HG03135 (cell line): ENCODE measurements around the gene DIPK1B.
"Not testable (repeated sequence)": the region's sequence is repeated elsewhere in the genome, so short reads cannot be mapped to it uniquely, and the experiment has no call there.

ENCODE experiments used
- ATAC-seq: cut with Tn5 transposase; IDR thresholded peaks from one replicate; pipeline ENCODE4 v1.9.1; 2021; ENCODE audit warnings: mild to moderate bottlenecking, moderate library complexity; ENCODE audit not compliant: unreplicated experiment

The DIPK1B gene

DNA sequence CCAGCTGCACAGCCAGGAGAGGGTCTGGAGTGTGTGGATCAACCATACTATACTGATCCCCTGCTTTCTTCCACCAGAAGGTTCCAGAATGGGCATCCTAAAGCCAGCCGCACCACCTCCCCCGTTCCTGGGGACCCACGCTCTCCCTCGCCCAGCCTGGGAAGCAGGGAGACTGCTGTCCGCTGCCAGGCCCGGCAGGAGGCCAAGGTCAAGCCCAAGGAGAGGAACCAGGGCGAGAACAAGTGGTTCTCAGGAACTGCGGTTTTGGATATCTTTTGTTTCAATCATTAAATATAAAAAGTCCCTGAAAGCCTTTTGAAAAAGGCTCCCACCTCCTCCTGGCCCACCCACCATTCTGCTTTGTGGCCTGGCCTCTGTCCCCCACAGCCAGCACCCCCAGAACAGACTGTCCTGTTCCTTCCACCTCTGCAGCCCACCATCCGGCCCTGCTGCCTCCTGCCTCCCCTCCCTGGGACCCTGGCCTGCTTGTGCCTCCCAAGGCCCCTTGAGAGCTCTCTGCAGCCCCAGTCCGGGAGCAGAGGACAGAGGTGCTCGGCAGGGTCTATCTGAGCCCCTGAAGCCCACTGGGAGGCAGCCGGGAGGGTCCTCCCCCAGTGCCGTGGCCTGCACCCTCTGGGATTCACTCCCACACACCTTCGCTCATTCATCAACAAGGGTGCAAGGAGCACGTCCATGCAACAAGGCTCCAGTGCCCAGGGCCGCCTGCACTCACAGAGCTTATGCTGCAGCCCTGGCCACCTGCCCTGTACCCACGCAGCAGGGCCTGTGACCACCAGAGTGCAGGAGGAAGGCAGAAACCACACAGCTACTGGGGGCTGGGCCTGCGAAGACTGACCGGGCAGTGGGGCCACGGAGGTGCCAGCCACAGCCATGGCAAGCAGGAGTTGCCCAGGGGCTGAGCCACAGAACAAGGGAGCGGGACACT, 36.6 kb downstream of the DIPK1B start:
- no peak for ATAC-seq

- ATAC-seq: no peak
Observed at GRCh38 chr9:136750526-136750925, 38.2 kb downstream of the DIPK1B start.

- ATAC-seq: no peak
Observed at GRCh38 chr9:136751244-136751643, 38.9 kb downstream of the DIPK1B start.

DNA sequence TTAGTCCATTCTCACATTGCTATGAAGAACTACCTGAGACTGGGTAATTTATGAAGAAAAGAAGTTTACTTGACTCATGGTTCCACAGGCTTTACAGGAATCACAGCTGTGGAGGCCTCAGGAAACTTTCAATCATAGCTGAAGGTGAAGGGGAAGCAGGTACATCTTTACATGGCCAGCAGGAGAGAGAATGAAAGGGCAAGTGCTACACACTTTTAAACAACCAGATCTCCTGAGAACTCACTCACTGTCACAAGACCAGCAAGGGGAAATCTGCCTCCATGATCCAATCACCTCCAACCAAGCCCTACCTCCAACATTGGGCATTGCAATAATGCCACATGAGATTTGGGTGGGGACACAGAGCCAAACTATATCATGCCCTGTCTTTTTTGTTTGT, 39.4 kb downstream of the DIPK1B start:
- no peak for ATAC-seq

DNA sequence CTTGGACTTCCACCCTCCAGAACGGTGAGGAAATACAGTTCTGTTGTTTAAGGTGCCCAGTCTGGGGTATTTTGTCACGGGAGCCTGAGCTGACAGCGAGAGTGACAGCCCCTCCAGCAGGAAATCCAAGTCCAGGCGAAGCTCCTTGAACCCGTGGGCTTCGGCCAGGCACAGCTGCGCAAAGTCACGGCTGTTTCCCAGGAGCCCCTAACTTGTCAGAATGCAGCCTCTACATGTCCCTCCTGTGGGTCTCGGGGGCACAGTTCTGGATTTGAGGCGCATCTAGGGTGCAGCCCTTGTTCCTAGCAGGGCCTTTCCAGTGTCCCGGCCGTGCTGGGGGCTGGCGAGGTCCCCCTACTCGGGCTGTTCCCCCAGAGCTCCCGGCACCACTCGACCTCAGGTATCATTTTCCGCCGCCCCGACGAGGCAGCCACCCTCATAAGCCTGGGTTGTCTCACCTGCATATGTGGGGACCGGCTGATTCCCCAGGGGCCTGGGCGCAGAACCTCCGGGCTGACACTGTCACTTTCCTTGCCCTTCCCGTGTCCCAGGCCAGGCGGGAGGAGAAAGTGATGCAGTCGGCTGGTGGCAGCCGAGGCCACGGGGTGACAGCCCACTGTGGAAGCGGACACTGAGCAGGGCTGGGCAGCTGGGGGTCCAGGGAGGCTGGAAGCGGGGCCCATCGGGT, 41.1 kb downstream of the DIPK1B start:
- ATAC-seq: no peak

GRCh38 chr9:136754059-136754572, 41.7 kb downstream of the DIPK1B start:
- ATAC-seq: no peak

DNA sequence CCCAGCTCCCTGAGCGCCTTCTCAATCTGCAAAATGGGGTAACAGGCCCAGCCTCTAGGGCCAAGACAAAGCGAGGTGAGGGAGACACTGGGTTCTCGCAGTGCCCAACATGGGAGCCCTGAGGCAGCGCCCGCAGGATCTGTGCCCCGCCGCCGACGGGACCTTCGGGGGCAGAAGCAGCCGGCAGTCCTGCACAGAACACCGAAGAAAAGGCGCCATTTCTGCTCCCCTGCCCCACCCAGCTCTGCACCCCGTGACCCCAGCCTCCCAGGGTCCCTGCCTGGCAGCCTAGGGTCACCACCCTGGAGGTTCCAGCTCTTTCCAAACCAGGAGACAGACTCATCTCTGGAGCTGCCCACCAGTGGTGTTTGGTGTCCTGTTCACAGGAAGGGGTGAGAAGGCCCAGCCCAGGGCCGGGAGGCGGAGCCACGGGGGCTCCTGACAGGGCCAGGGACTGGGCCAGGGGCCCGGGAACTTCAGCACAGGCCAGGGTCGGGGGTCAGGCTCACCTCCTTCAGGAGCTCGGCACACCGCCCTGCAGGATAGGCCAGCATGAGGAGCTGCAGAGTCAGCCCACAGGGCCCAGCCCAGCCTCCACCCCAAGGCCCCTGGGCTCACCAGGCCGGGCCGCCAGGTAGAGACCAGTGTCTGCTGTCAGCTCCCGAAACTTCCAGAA, 42.4 kb downstream of the DIPK1B start:
- ATAC-seq: no peak

DNA sequence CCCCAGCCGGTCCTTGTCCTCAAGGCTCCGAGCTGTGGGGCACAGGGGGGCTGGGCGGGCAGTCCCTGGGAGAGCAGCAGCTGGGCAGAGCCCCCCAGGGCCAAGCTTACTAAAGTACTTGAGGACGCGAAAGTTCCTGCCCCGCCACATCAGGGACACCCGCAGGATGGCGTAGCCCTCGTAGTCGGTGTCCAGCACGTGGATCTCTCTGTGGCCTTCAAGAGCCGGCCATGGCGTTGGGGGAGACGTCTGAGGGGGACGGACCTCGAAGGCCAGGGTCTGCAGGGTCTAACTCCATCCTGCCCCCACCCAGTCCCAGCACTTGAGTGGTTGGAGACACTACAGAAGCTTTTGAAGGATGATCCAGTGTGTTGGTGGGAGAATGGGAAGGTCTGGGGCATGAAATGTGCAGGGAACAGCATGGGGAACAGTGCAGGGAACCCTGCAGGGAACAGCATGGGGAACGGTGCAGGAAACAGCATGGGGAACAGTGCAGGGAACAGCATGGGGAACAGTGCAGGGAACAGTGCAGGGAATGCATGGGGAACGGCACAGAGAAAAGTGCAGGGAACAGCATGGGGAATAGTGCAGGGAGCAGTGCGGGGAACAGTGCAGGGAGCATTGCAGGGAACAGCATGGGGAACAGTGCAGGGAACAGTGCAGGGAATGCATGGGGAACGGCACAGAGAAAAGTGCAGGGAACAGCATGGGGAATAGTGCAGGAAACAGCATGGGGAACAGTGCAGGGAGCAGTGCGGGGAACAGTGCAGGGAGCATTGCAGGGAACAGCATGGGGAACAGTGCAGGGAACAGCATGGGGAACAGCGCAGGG, 43.1 kb downstream of the DIPK1B start:
- ATAC-seq: not testable (repeated sequence)

DNA sequence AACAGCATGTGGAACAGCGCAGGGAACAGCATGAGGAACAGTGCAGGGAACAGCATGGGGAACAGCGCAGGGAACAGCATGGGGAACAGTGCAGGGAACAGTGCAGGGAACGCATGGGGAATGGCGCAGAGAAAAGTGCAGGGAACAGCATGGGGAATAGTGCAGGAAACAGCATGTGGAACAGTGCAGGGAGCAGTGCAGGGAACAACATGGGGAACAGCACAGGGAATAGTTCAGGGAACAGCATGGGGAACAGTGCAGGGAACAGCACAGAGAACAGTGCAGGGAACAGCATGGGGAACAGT, 43.7 kb downstream of the DIPK1B start:
- no peak for ATAC-seq

- ATAC-seq: no peak
Observed at GRCh38 chr9:136756836-136757235, 44.5 kb downstream of the DIPK1B start.

GRCh38 chr9:136757328-136757727, 45.0 kb downstream of the DIPK1B start:
- no peak for ATAC-seq

DNA sequence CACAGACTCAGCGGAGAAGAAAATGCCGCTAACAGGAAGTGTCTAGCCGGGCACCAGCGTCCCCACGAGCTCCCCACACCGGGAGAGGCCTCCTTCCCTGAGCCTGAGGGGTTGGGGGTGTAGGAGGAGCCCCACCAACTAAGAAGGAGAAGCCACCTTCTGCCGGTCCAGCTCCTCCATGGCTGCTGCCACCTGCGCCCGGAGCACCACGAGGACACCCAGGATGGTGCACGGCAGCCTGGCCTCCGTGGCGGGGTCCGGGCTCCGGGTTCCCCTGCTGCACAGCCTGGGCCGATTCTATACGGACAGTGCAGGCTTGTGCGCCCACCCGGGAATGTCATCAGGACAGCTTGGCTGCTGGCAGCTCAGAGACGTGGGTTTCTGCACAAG, 45.4 kb downstream of the DIPK1B start:
- ATAC-seq: no peak

- no peak for ATAC-seq
Observed at GRCh38 chr9:136759001-136759400, 46.6 kb downstream of the DIPK1B start.

DNA sequence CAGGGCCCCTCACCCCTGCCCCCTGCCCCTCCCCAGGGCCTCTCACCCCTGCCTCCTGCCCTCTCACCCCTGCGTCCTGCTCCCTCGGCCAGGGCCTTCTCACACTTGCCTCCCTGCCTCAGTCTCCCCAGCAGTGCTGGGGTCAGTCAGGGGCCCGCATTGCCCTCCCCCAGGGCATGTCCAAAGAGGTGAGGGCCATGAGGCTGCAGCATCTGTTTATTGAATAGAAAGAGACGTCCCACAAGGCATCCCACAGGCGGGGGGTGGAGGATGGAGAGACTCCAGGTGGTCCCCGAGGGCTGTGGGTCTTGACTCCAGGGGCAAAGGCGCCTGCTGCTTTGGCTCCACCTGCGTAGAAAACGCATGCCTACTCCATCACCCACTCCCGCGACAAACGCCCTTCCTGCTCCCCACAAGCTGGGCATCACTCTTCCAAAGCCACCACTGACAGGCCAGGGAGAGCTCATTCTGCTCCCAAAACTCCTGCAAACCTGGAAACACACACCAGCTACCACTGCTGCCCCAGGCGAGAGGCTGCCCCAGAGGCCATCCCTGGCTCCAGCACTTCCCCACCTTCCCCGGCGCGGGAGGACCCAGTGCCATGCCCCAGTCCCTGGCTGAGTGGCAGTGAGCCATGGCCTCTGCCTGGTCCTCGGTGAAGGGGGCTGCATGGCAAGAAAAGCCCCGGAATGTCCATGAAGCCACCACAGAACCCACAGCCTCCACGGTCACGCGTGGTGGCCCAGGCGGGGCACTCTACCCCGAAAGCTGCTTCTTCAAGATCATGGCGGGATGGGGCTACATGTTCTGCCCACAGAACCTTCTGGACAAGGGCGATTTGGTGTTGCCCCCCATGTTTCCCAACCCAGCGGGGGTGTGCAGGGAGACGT, 47.3 kb downstream of the DIPK1B start:
- no peak for ATAC-seq

DNA sequence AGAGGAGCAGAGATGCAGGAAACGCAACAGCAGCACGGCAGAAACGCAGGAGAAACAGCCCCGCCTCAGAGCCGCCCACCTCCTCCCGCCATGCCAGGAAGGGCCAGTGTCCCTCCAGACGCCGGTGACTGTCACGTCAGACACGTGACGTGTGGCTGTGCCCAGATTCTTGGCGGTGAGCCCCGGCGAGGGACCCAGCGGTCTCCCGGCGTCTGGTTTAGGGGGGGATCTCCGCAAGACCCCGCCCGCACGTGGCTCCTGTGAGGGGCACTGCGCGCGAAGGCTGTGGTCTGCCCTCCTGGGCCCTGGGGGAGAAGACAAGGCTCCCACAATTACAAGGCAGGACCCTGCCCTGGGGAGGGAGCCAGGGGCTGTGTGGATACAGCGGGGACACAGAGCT, 48.1 kb downstream of the DIPK1B start:
- no peak for ATAC-seq

- ATAC-seq: not testable (repeated sequence)
Observed at GRCh38 chr9:136760834-136761544, 48.6 kb downstream of the DIPK1B start.

- ATAC-seq: no peak
Observed at GRCh38 chr9:136761545-136761981, 49.2 kb downstream of the DIPK1B start.

GRCh38 chr9:136762221-136762691, 49.9 kb downstream of the DIPK1B start:
- no peak for ATAC-seq
